ENCODE measurements around the gene VAMP8. TPM values are rescaled to one million over a fixed set of nuclear protein-coding genes. Genes with fewer than 3 reads are reported as not detected.

VAMP8 gene
- total and polyA plus RNA-seq, 2 experiments from 2014 or later, result 15.7 to 39.4 TPM

GRCh38 chr2:85566265-85566664, 11.1 kb upstream of the VAMP8 start:
- H3K4me3 ChIP-seq, result no peak overlapping the region
- peaks cover 25% of the 10 kb centered on the region for H3K27me3 ChIP-seq
- no peak for DNase-seq (ENCODE audit: low read depth in 1 of 2, low spot score in 1 of 2)
- H3K9me3 ChIP-seq (ENCODE audit: low read depth), result no peaks in the 10 kb centered on the region
- no peak for TF ChIP-seq CTCF (IDR thresholded peaks at IDR 0.05; ENCODE audit: low read depth, low read length)
- H3K27ac ChIP-seq, result no peak overlapping the region
- H3K4me1 ChIP-seq (ENCODE audit: low read depth), result no peaks in the 10 kb centered on the region
- H3K36me3 ChIP-seq, result no peaks in the 10 kb centered on the region

GRCh38 chr2:85575739-85576138, 1.6 kb upstream of the VAMP8 start:
- DNase-seq (ENCODE audit: low read depth in 1 of 2, low spot score in 1 of 2), result no peak
- no peaks in the 10 kb centered on the region for H3K9me3 ChIP-seq (ENCODE audit: low read depth)
- no peak overlapping the region for H3K4me3 ChIP-seq
- H3K36me3 ChIP-seq, result no peaks in the 10 kb centered on the region
- H3K4me1 ChIP-seq (ENCODE audit: low read depth), result peaks cover 25% of the 10 kb centered on the region
- H3K27me3 ChIP-seq, result peaks cover 12% of the 10 kb centered on the region
- no peak overlapping the region for H3K27ac ChIP-seq
- TF ChIP-seq CTCF (IDR thresholded peaks at IDR 0.05; ENCODE audit: low read depth, low read length), result no peak

- Histone ChIP-seq H3K4me3 (no peak overlapping the region), H3K27ac (no peak overlapping the region), H3K27me3 (peaks cover 6% of the 10 kb centered on the region), H3K4me1 (ENCODE audit: low read depth) (peaks cover 25% of the 10 kb centered on the region), H3K9me3 (ENCODE audit: low read depth) (no peaks in the 10 kb centered on the region), H3K36me3 (no peaks in the 10 kb centered on the region)
- TF ChIP-seq CTCF (IDR thresholded peaks at IDR 0.05; ENCODE audit: low read depth, low read length), result no peak
- DNase-seq (ENCODE audit: low read depth in 1 of 2, low spot score in 1 of 2), result no peak
Measured at GRCh38 chr2:85577063-85577385, 362 bp upstream of the VAMP8 start.

GRCh38 chr2:85578243-85579180, 1.1 kb downstream of the VAMP8 start:
- H3K36me3 ChIP-seq, result no peaks in the 10 kb centered on the region
- H3K27ac ChIP-seq, result peak overlapping the region; percentile 58
- H3K9me3 ChIP-seq (ENCODE audit: low read depth), result no peaks in the 10 kb centered on the region
- H3K27me3 ChIP-seq, result no peaks in the 10 kb centered on the region
- H3K4me1 ChIP-seq (ENCODE audit: low read depth), result peaks cover 25% of the 10 kb centered on the region
- no peak overlapping the region for H3K4me3 ChIP-seq
- no peak for DNase-seq (ENCODE audit: low read depth in 1 of 2, low spot score in 1 of 2)
- TF ChIP-seq CTCF (IDR thresholded peaks at IDR 0.05; ENCODE audit: low read depth, low read length), result no peak

- no peak for TF ChIP-seq CTCF (IDR thresholded peaks at IDR 0.05; ENCODE audit: low read depth, low read length)
- Histone ChIP-seq H3K9me3 (ENCODE audit: low read depth) (no peaks in the 10 kb centered on the region), H3K4me3 (no peak overlapping the region), H3K27ac (peak overlapping the region; percentile 58), H3K36me3 (no peaks in the 10 kb centered on the region), H3K27me3 (no peaks in the 10 kb centered on the region), H3K4me1 (ENCODE audit: low read depth) (peaks cover 25% of the 10 kb centered on the region)
- DNase-seq (ENCODE audit: low read depth in 1 of 2, low spot score in 1 of 2), result no peak
Measured at GRCh38 chr2:85579266-85579935, 2.0 kb downstream of the VAMP8 start.

All from cardiac muscle cell (in vitro differentiated cells and primary cell).